Heart right ventricle (tissue), 16 donors: ENCODE measurements around the gene RBFOX1. TPM values are rescaled to one million over a fixed set of nuclear protein-coding genes. Genes with fewer than 3 reads are reported as not detected.

Experiments used
- ATAC-seq, 8 donors: fragments of 200-7000 bp; cut with Tn5 transposase; one replicate each; pipeline ENCODE4 v1.9.1; 2020; ENCODE audit warnings: mild to moderate bottlenecking in 8 of 8, moderate library complexity in 8 of 8, moderate number of reproducible peaks in 1 of 8
- DNase-seq, 2 donors: peaks; one replicate each; pipeline ENCODE4 v3.0.0-alpha.2; 2020
- H3K27ac ChIP-seq, 10 donors: fragments of 200-600 bp; sonication (generic) in 2 of 10; one replicate each; pipeline versions ENCODE4 v1.5.0 to v1.8.0; 2020 to 2022; ENCODE audit warnings: mild to moderate bottlenecking in 3 of 10
- H3K27me3 ChIP-seq, 7 donors: fragments of 200-600 bp; one replicate each; pipeline ENCODE4 v1.8.0; 2021 to 2022; ENCODE audit warnings: mild to moderate bottlenecking in 2 of 7
- H3K36me3 ChIP-seq, 9 donors: fragments of 200-600 bp; sonication (generic) in 1 of 9; one replicate each; pipeline versions ENCODE4 v1.5.0 to v1.8.0; 2020 to 2022; ENCODE audit warnings: mild to moderate bottlenecking in 2 of 9
- H3K4me1 ChIP-seq, 9 donors: fragments of 200-600 bp; sonication (generic) in 1 of 9; one replicate each; pipeline versions ENCODE4 v1.5.0 to v1.8.0; 2020 to 2022; ENCODE audit warnings: mild to moderate bottlenecking in 4 of 9
- H3K4me3 ChIP-seq, 10 donors: fragments of 200-600 bp; sonication (generic) in 2 of 10; one replicate each; pipeline versions ENCODE4 v1.5.0 to v1.8.0; 2020 to 2022; ENCODE audit warnings: mild to moderate bottlenecking in 7 of 10, moderate library complexity in 2 of 10
- H3K9me3 ChIP-seq, 11 donors: fragments of 200-600 bp in 10 of 11; sonication (generic) in 2 of 11; one replicate each; pipeline versions ENCODE4 v1.5.0 to v1.8.0; 2013 to 2022; ENCODE audit warnings: mild to moderate bottlenecking in 2 of 11, control low read depth in 1 of 11, moderate library complexity in 1 of 11
- CTCF ChIP-seq, 9 donors: fragments of 200-600 bp; sonication (generic) in 2 of 9; IDR thresholded peaks; one replicate each; pipeline versions ENCODE4 v1.5.0 to v1.8.0; 2021 to 2022; ENCODE audit warnings: antibody characterized with exemption in 9 of 9, mild to moderate bottlenecking in 5 of 9, moderate library complexity in 1 of 9
- WGBS, 2 donors: extraction: QIAGEN DNeasy Blood & Tissue Kit; methylation state at CpG; one replicate each; pipeline ENCODE4 v1.1.7; 2013; ENCODE audit warnings: inconsistent platforms in 1 of 2; 5-methylcytosine and 5-hydroxymethylcytosine counted together
- intact Hi-C, 10 donors: fragments of 100-400 bp; cut with DNase I; formaldehyde crosslinking; loops; one replicate each; pipeline versions ENCODE4 v1.11.1 to v1.14.2; 2022
- polyA plus RNA-seq, 2 donors: library from polyadenylated mRNA; stranded (reverse); fragments of 200-250 nt; gene quantifications; one replicate each; pipeline ENCODE4 v1.2.3, GENCODE V29; 2013
- total RNA-seq, 10 donors: library from RNA; stranded (reverse); fragmentation: NEBNext Ultra II Directional in 3 of 10; extraction: Animal tissue kit (Norgen Biotek cat#: 25700) in 3 of 10; gene quantifications; one replicate each; pipeline versions ENCODE4 v1.2.1 to v1.2.4, GENCODE V29; 2021 to 2023
- donor health status: Arrhythmogenic right ventricular cardiomyopathy.
- donor health status: ischemic (EF 13 %, LVEDD 7.1; RV severe dilation, severe dysfunction).
- donor health status: healthy with polysubstance abuse.
- donor health status: DM: no; HTN: yes; CAD: no.
- donor health status: DM: no; HTN: no; CAD: no.
- donor health status: ischemic (EF 25% LVEDD 6.9; RV normal size, moderate dysfunction).
- donor health status: ischemic (EF 25% LVEDD 5.7; RV mildly dilated, moderate dysfunction).
- donor health status: healthy.
- donor health status: DM: yes; HTN: yes; CAD: no.
- donor health status: Ischemic cardiomyopathy.
- donor health status: ischemic (EF 35%, LVEDD 5.7; RV mildly dilated, moderate dysfunction).
- donor health status: nonischemic (EF 11% LVEDD 7.7; RV severe dilation, severe dysfunction).
- donor health status: DM: yes; HTN: yes; CAD: no.
- donor health status: PGD.
- donor health status: ischemic (EF 29% LVEDD 5.4; RV normal size, mild dysfunction).
- donor health status: nonischemic (EF 23%, LVEDD 6.1; RV moderate dilation, normal function).

Gene RBFOX1
- total and polyA plus RNA-seq, 12 donors, result 11.1 to 82.9 (median 53.4) TPM

DNA sequence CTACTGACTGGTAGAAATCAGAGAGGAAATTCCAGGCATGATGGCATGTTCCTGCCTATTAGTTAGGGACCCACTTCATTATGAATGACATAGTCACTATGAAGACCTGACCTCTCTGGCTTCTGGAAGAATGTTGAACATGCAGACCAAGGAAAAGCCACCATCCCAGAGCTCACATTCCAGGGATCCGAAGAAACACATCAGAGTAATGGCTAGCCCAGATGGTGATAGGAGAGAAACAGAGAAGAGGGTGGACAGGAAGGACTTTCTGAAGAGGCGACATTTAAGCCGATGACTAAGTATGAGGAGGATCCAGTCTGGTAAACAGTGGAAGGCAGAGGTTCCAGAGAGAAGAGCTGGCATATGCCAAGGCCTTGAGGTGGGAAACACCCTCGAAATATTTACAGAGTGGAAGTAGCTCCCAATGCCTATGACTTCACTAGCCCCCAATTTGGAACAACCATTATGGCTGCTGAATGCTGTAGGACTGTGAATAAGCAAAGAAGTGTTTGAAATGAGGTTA lies 216.2 kb downstream of the RBFOX1 start:
- TF ChIP-seq CTCF (IDR thresholded peaks at IDR 0.05), result no peak
- intact Hi-C loops, result loop anchor here in 1 of 10 donors (10.0 kb wide), 1 partner anchor 64 kb away; no protein-coding TSS in a partner anchor
- H3K4me1 ChIP-seq, result no peaks in the 10 kb centered on the region
- DNase-seq (no peak), ATAC-seq (no peak)
- H3K27ac ChIP-seq, result no peak overlapping the region
- H3K27me3 ChIP-seq, result no peaks in the 10 kb centered on the region
- no peak overlapping the region for H3K4me3 ChIP-seq
- no peaks in the 10 kb centered on the region for H3K9me3 ChIP-seq
- 79 to 82% methylated on average over 4 of the region's 4 CpGs for WGBS, 2 donors
- H3K36me3 ChIP-seq, result no peaks in the 10 kb centered on the region

DNA sequence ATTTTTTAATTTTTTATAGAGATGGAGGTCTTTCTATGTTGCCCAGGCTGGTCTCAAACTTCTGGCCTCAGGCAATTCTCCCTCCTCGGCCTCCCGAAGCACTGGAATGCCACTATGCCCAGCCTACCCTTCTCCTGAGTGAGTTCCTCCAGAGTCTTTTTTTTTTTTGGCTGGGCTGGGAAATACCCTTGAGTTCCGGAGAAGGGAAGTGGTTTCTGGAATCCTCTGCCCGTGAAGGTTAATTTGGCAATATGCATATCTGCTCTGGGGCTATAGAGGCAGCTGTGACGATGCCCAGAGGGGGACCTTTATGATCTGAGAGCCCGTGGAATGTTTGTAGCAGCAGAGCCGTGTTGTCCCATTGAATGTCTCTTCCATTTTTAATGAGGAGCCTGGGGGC lies 217.5 kb downstream of the RBFOX1 start:
- 69 to 78% methylated on average over 7 of the region's 7 CpGs for WGBS, 2 donors
- no peak for TF ChIP-seq CTCF (IDR thresholded peaks at IDR 0.05)
- intact Hi-C loops, result no loop called here

GRCh38 chr16:7555459-7555858 lies 222.8 kb downstream of the RBFOX1 start:
- no peak for TF ChIP-seq CTCF (IDR thresholded peaks at IDR 0.05)
- Histone ChIP-seq H3K4me3 (no peak overlapping the region), H3K36me3 (no peaks in the 10 kb centered on the region), H3K4me1 (no peaks in the 10 kb centered on the region), H3K27ac (no peak overlapping the region), H3K9me3 (no peaks in the 10 kb centered on the region), H3K27me3 (no peaks in the 10 kb centered on the region)
- ATAC-seq (no peak), DNase-seq (no peak)
- 87 to 90% methylated on average over 7 of the region's 7 CpGs for WGBS, 2 donors
- intact Hi-C loops, result no loop called here

More for the DNA sequence above, 217.5 kb downstream of the RBFOX1 start:
- no peak overlapping the region for H3K4me3 ChIP-seq
- H3K4me1 ChIP-seq, result no peaks in the 10 kb centered on the region
- DNase-seq (no peak), ATAC-seq (no peak)
- H3K9me3 ChIP-seq, result no peaks in the 10 kb centered on the region
- H3K36me3 ChIP-seq, result no peaks in the 10 kb centered on the region
- no peak overlapping the region for H3K27ac ChIP-seq
- H3K27me3 ChIP-seq, result no peaks in the 10 kb centered on the region

DNA sequence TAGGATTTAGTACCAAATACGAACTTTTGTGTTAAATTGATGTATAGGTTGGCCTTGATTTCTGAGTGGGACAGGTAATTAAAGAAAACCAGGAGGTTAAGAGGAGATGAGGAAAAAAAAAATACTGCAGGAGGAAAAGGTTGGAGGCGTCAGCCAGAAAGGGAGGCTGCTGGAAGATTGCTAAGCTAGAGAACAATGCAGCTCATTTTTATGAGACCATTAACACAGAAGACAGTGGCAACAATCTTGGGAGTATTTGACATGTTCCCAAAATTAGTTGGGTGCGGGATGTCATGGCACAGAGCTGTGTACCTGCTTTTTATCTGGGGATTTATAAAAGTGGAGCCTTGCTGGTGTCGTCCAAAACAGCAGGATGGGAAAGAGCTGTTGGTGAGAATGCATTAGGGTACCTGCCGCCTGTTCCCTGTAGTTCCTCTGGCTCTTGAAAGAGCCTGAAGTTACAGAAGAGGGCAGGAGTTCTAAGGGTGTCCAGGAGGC lies 229.3 kb downstream of the RBFOX1 start:
- DNase-seq (no peak), ATAC-seq (no peak)
- WGBS, 2 donors, result 67 to 71% methylated on average over 5 of the region's 5 CpGs
- H3K9me3 ChIP-seq, result no peaks in the 10 kb centered on the region
- no peaks in the 10 kb centered on the region for H3K27me3 ChIP-seq
- TF ChIP-seq CTCF (IDR thresholded peaks at IDR 0.05), result no peak
- H3K36me3 ChIP-seq, result no peaks in the 10 kb centered on the region
- intact Hi-C loops, result no loop called here
- H3K27ac ChIP-seq, result no peak overlapping the region
- no peak overlapping the region for H3K4me3 ChIP-seq
- peaks cover 0 to 6% (median 0%) of the 10 kb centered on the region in 9 donors for H3K4me1 ChIP-seq
